Loucy (cell line): ENCODE results near the gene FOXL3.

ENCODE experiments used
- EZH2phosphoT487 ChIP-seq: fragments of 200-600 bp; IDR thresholded peaks from 2 replicates; pipeline ENCODE4 v1.6.1; 2018; ENCODE audit warnings: antibody characterized with exemption, mild to moderate bottlenecking, moderate library complexity, borderline replicate concordance
- TF ChIP-seq, protein P1 (sequence below): fragments of 200-600 bp; sonication (generic); conservative IDR thresholded peaks from 2 replicates; pipeline ENCODE4 v1.5.1; 2014; ENCODE audit warnings: mild to moderate bottlenecking, antibody characterized with exemption, low read length

DNA sequence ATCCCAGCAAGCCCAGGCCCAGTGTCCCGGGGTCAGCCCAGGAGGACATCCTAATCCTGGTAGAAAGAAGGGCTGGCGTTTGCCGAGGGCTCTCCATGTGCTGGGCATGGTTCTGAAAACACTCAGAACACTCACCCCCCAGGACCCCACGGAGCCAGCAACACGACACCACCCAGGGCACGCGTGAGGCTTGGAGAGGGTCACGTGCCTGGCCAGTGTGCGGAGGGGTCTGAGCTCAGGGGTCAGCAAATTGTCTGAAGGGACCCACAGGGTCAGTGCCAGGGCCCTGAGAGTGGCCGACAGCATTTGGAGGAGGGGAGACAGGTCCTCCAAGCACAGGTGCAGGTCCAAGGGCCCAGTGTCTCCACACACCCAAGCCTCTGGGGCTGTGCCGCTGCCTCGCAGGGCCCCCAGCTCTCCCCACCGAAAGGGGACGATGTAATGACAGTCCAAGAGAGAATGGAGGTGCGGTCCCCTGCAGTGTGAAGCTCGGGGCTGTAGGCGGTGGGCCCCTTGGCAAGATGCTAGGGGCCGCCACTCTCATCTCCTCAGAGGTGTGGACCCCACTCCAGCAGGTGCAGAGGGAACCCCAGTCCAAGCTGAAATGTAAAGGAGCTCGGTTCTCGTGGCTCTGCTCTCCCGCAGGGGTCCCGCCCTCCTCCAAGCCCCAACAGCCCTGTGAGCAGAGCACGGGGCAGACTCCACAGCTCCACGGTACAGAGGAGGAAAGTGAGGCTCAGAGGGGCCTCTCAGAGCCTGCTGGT is 7.8 kb downstream of the FOXL3 start:
- TF ChIP-seq, protein P1, sequence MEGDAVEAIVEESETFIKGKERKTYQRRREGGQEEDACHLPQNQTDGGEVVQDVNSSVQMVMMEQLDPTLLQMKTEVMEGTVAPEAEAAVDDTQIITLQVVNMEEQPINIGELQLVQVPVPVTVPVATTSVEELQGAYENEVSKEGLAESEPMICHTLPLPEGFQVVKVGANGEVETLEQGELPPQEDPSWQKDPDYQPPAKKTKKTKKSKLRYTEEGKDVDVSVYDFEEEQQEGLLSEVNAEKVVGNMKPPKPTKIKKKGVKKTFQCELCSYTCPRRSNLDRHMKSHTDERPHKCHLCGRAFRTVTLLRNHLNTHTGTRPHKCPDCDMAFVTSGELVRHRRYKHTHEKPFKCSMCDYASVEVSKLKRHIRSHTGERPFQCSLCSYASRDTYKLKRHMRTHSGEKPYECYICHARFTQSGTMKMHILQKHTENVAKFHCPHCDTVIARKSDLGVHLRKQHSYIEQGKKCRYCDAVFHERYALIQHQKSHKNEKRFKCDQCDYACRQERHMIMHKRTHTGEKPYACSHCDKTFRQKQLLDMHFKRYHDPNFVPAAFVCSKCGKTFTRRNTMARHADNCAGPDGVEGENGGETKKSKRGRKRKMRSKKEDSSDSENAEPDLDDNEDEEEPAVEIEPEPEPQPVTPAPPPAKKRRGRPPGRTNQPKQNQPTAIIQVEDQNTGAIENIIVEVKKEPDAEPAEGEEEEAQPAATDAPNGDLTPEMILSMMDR: no peak
- TF ChIP-seq EZH2phosphoT487: no peak
